IMR-90 (cell line): ENCODE results near the gene KCNN3. TPM values are rescaled to one million over a fixed set of nuclear protein-coding genes. Genes with fewer than 3 reads are reported as not detected.

ENCODE experiments used
- ATAC-seq: fragments of 200-7000 bp; cut with Tn5 transposase; 2 replicates; pipeline ENCODE4 v1.9.1; 2020; ENCODE audit warnings: low read depth, mild to moderate bottlenecking, moderate library complexity
- BruUV-seq: library from RNA; stranded (reverse); fragments of 400-500 nt; replicated peaks from 2 replicates; lab custom pipeline; 2021; lab: Mats Ljungman, UMichigan
- CTCF ChIA-PET: fragments of 300-600 bp; formaldehyde crosslinking; extraction: SDS; loops from one replicate; lab custom pipeline; 2021; ENCODE audit warnings: antibody characterized with exemption; lab: Yijun Ruan, JAX
- POLR2A ChIA-PET: fragments of 300-600 bp; sonication (Branson Sonifier 250); formaldehyde crosslinking; loops from one replicate; lab custom pipeline; 2022; ENCODE audit warnings: antibody characterized with exemption; ENCODE audit not compliant: unreplicated experiment; lab: Charles Lee
- DNase-seq: peaks from one replicate; pipeline ENCODE4 v3.0.0; 2013
- H2AFZ ChIP-seq: replicated peaks from 2 replicates; pipeline ENCODE3; 2013; ENCODE audit warnings: low read length, mild to moderate bottlenecking; ENCODE audit not compliant: poor library complexity
- H2AK5ac ChIP-seq: 2 replicates; pipeline ENCODE4 v1.6.1; 2013; ENCODE audit warnings: low read depth, low read length, inconsistent platforms
- H2AK9ac ChIP-seq: replicated peaks from 2 replicates; pipeline ENCODE3; 2013; ENCODE audit warnings: mild to moderate bottlenecking, low read depth, low read length, moderate library complexity; ENCODE audit not compliant: poor library complexity
- H2BK120ac ChIP-seq: 2 replicates; pipeline ENCODE4 v1.6.1; 2013; ENCODE audit warnings: low read depth, low read length, inconsistent platforms
- H2BK15ac ChIP-seq: 3 replicates; pipeline ENCODE4 v1.6.1; 2013; ENCODE audit warnings: low read depth, low read length, inconsistent platforms
- H2BK20ac ChIP-seq: 2 replicates; pipeline ENCODE4 v1.6.1; 2013; ENCODE audit warnings: low read depth, mild to moderate bottlenecking, inconsistent platforms, low read length, moderate library complexity
- H2BK5ac ChIP-seq: 2 replicates; pipeline ENCODE4 v1.6.1; 2013; ENCODE audit warnings: mild to moderate bottlenecking, low read depth, low read length, inconsistent platforms; ENCODE audit not compliant: poor library complexity, severe bottlenecking
- H3K14ac ChIP-seq: replicated peaks from 2 replicates; pipeline ENCODE4 v1.6.1; 2013; ENCODE audit warnings: low read depth, low read length, inconsistent platforms
- H3K18ac ChIP-seq: 2 replicates; pipeline ENCODE4 v1.6.1; 2013; ENCODE audit warnings: low read depth, low read length, control low read depth
- H3K23ac ChIP-seq: 2 replicates; pipeline ENCODE4 v1.6.1; 2013; ENCODE audit warnings: low read depth, low read length, inconsistent platforms
- H3K27ac ChIP-seq: 2 replicates; pipeline ENCODE4 v1.5.1; 2013; ENCODE audit warnings: mild to moderate bottlenecking, control low read depth, low read length; ENCODE audit not compliant: insufficient read depth
- H3K27me3 ChIP-seq: 2 replicates; pipeline ENCODE4 v1.6.1; 2013; ENCODE audit warnings: low read length; ENCODE audit not compliant: control insufficient read depth, insufficient read depth
- H3K36me3 ChIP-seq: 2 replicates; pipeline ENCODE4 v1.6.1; 2013; ENCODE audit warnings: low read length, mixed read lengths; ENCODE audit not compliant: control insufficient read depth, insufficient read depth
- H3K4ac ChIP-seq: 2 replicates; pipeline ENCODE4 v1.6.1; 2013; ENCODE audit warnings: low read depth, low read length, inconsistent platforms
- H3K4me1 ChIP-seq: 2 replicates; pipeline ENCODE4 v1.6.1; 2013; ENCODE audit warnings: low read length, mixed read lengths; ENCODE audit not compliant: control insufficient read depth, insufficient read depth
- H3K4me2 ChIP-seq: 2 replicates; pipeline ENCODE4 v1.6.1; 2013; ENCODE audit warnings: low read depth, mild to moderate bottlenecking, control low read depth, low read length, moderate library complexity
- H3K4me3 ChIP-seq: 2 replicates; pipeline ENCODE4 v1.5.1; 2013; ENCODE audit warnings: low read depth, mild to moderate bottlenecking, control low read depth, low read length, moderate library complexity; ENCODE audit not compliant: insufficient read depth
- H3K56ac ChIP-seq: 2 replicates; pipeline ENCODE4 v1.6.1; 2013; ENCODE audit warnings: low read length, inconsistent platforms; ENCODE audit not compliant: insufficient read depth; ENCODE audit errors: extremely low read depth
- H3K79me1 ChIP-seq, 2 experiments: 2 replicates each; pipeline ENCODE4 v1.6.1; 2013; ENCODE audit warnings: low read length in 2 of 2, inconsistent platforms in 1 of 2, low read depth in 1 of 2
- H3K9ac ChIP-seq: 2 replicates; pipeline ENCODE4 v1.6.1; 2013; ENCODE audit warnings: low read depth, low read length, control low read depth
- H3K9me1 ChIP-seq: 2 replicates; pipeline ENCODE4 v1.6.1; 2013; ENCODE audit warnings: low read length, inconsistent platforms; ENCODE audit not compliant: insufficient read depth
- H3K9me3 ChIP-seq: 2 replicates; pipeline ENCODE4 v1.6.1; 2013; ENCODE audit warnings: low read length; ENCODE audit not compliant: control insufficient read depth, insufficient read depth
- H4K20me1 ChIP-seq: 2 replicates; pipeline ENCODE4 v1.6.1; 2013; ENCODE audit warnings: low read length, inconsistent platforms; ENCODE audit not compliant: insufficient read depth
- H4K5ac ChIP-seq: 2 replicates; pipeline ENCODE4 v1.6.1; 2013; ENCODE audit warnings: mild to moderate bottlenecking, low read depth, low read length, control low read depth
- H4K8ac ChIP-seq, 2 experiments: 2 replicates each; pipeline ENCODE4 v1.6.1; 2013; ENCODE audit warnings: low read depth in 2 of 2, low read length in 2 of 2, control low read depth in 1 of 2, inconsistent platforms in 1 of 2
- H4K91ac ChIP-seq: 2 replicates; pipeline ENCODE4 v1.6.1; 2013; ENCODE audit warnings: low read depth, low read length, inconsistent platforms; ENCODE audit not compliant: insufficient read depth
- BHLHE40 ChIP-seq: fragments of 150-350 bp; IDR thresholded peaks from 2 replicates; pipeline ENCODE4 v1.6.1; 2016; ENCODE audit warnings: mild to moderate bottlenecking, low read depth, low read length
- CEBPB ChIP-seq: IDR thresholded peaks from 2 replicates; pipeline ENCODE4 v1.6.1; 2012; ENCODE audit warnings: low read depth, low read length, improper control_type of control experiment
- CHD1 ChIP-seq: IDR thresholded peaks from 2 replicates; pipeline ENCODE4 v1.6.1; 2012; ENCODE audit warnings: low read depth, low read length, improper control_type of control experiment
- CTCF ChIP-seq: conservative IDR thresholded peaks from 2 replicates; pipeline ENCODE4 v1.5.1; 2012; ENCODE audit warnings: mild to moderate bottlenecking, low read depth, low read length, improper control_type of control experiment
- ELK1 ChIP-seq: fragments of 150-350 bp; IDR thresholded peaks from 2 replicates; pipeline ENCODE4 v1.6.1; 2016; ENCODE audit warnings: low read depth, mild to moderate bottlenecking, low read length, moderate library complexity, borderline replicate concordance
- FOS ChIP-seq: fragments of 150-350 bp; IDR thresholded peaks from 2 replicates; pipeline ENCODE4 v1.6.1; 2016; ENCODE audit warnings: low read depth, low read length
- MAZ ChIP-seq: IDR thresholded peaks from 2 replicates; pipeline ENCODE4 v1.6.1; 2012; ENCODE audit warnings: low read depth, mild to moderate bottlenecking, low read length, improper control_type of control experiment, moderate library complexity, borderline replicate concordance
- MXI1 ChIP-seq: IDR thresholded peaks from 2 replicates; pipeline ENCODE4 v1.6.1; 2012; ENCODE audit warnings: low read depth, mild to moderate bottlenecking, low read length, moderate library complexity, borderline replicate concordance
- NFE2L2 ChIP-seq: fragments of 150-350 bp; IDR thresholded peaks from 2 replicates; pipeline ENCODE4 v1.6.1; 2016; ENCODE audit warnings: low read depth, mild to moderate bottlenecking, low read length
- POLR2A ChIP-seq: IDR thresholded peaks from 2 replicates; pipeline ENCODE4 v1.6.1; 2012; ENCODE audit warnings: mild to moderate bottlenecking, low read depth, low read length
- RAD21 ChIP-seq: IDR thresholded peaks from 2 replicates; pipeline ENCODE4 v1.6.1; 2012; ENCODE audit warnings: low read length, improper control_type of control experiment
- RCOR1 ChIP-seq: IDR thresholded peaks from 2 replicates; pipeline ENCODE4 v1.6.1; 2012; ENCODE audit warnings: mild to moderate bottlenecking, low read length, improper control_type of control experiment; ENCODE audit not compliant: insufficient replicate concordance
- RFX5 ChIP-seq: IDR thresholded peaks from 2 replicates; pipeline ENCODE4 v1.8.0; 2012; ENCODE audit warnings: low read depth, mild to moderate bottlenecking, low read length, moderate library complexity
- SMC3 ChIP-seq: fragments of 150-350 bp; IDR thresholded peaks from 2 replicates; pipeline ENCODE4 v1.6.1; 2016; ENCODE audit warnings: low read depth, mild to moderate bottlenecking, antibody characterized with exemption, low read length, moderate library complexity
- USF2 ChIP-seq: fragments of 150-350 bp; IDR thresholded peaks from 2 replicates; pipeline ENCODE4 v1.6.1; 2017; ENCODE audit warnings: mild to moderate bottlenecking, antibody characterized with exemption, low read length, low read depth
- WGBS, 2 experiments: methylation state at CpG; one replicate each; pipeline versions ENCODE4 v1.1.5 to v1.1.7; 2013; ENCODE audit warnings: missing lambda C conversion rate in 2 of 2; ENCODE audit not compliant: insufficient read length in 1 of 2; ENCODE audit errors: extremely low coverage in 2 of 2; 5-methylcytosine and 5-hydroxymethylcytosine counted together
- dilution Hi-C: fragments of 300-500 bp; cut with HindIII; formaldehyde crosslinking; loops from one replicate; pipeline ENCODE4 v1.14.3; 2018; ENCODE audit warnings: low sequenced_read_pairs; ENCODE audit not compliant: unreplicated experiment
- in situ Hi-C: fragments of 300-500 bp; cut with MboI; formaldehyde crosslinking; loops from 3 replicates; pipeline ENCODE4 v1.14.3; 2019; ENCODE audit warnings: low sequenced_read_pairs, inconsistent platforms, mixed read lengths
- intact Hi-C: fragments of 100-400 bp; cut with micrococcal nuclease; formaldehyde crosslinking; loops from 2 replicates; pipeline ENCODE4 v1.10.0; 2022
- polyA plus RNA-seq, 3 experiments: library from polyadenylated mRNA; depleted of rRNA; stranded (reverse); fragments of >200 nt; gene quantifications; 2 replicates each; pipeline ENCODE4 v1.2.3, GENCODE V29; 2012; ENCODE audit warnings: low replicate concordance in 1 of 3
- total RNA-seq: library from RNA; depleted of rRNA; stranded (reverse); fragments of >200 nt; gene quantifications from 2 replicates; pipeline ENCODE4 v1.2.3, GENCODE V29; 2012

The KCNN3 gene
- total and polyA plus RNA-seq, 2 of the 4 experiments (the other 2 are of a cell fraction) = 0.02 TPM; not detected in 1

GRCh38 chr1:154707901-154708463 lies 162.1 kb downstream of the KCNN3 start:
- 6% methylated on average over 6 of the region's 17 CpGs; no CpG with 5 or more reads in 1 of the 2 experiments for WGBS, 2 experiments
- H3K56ac ChIP-seq = no peak overlapping the region
- ChIA-PET POLR2A (no interaction called here), CTCF (no interaction called here)
- no peaks in the 10 kb centered on the region for H3K9me1 ChIP-seq
- H3K4ac ChIP-seq = no peak overlapping the region
- H3K14ac ChIP-seq = no peak overlapping the region
- in situ Hi-C loops (no loop called here), dilution Hi-C loops (no loop called here), intact Hi-C loops (no loop called here)
- no peak overlapping the region for H3K27ac ChIP-seq
- H2BK15ac ChIP-seq = no peak overlapping the region
- no peak overlapping the region for H3K18ac ChIP-seq
- no peaks in the 10 kb centered on the region for H3K4me1 ChIP-seq
- H4K8ac ChIP-seq = no peak overlapping the region
- no peak overlapping the region for H2BK120ac ChIP-seq
- peaks cover 58% of the 10 kb centered on the region for H3K27me3 ChIP-seq
- TF ChIP-seq MXI1 = no peak
- TF ChIP-seq ELK1 = no peak
- TF ChIP-seq USF2 = no peak
- TF ChIP-seq RFX5 = no peak
- TF ChIP-seq FOS = no peak
- TF ChIP-seq CHD1 = no peak
- TF ChIP-seq CTCF = no peak
- no peak for TF ChIP-seq RAD21
- no peak for TF ChIP-seq SMC3
- TF ChIP-seq MAZ = no peak
- no peak for TF ChIP-seq BHLHE40
- TF ChIP-seq NFE2L2 = no peak
- TF ChIP-seq CEBPB = no peak
- TF ChIP-seq POLR2A = no peak
- no peak for TF ChIP-seq RCOR1
- no peak overlapping the region for H2AK5ac ChIP-seq
- ATAC-seq (no peak), DNase-seq (peak; percentile 33)
- no peaks in the 10 kb centered on the region; the same call in 1 of the 2 replicates for H3K9me3 ChIP-seq
- no peak overlapping the region for H4K91ac ChIP-seq
- H4K20me1 ChIP-seq = no peaks in the 10 kb centered on the region
- no peak overlapping the region for H2AFZ ChIP-seq
- no peak overlapping the region for H2AK9ac ChIP-seq
- H4K5ac ChIP-seq = no peak overlapping the region
- H3K4me2 ChIP-seq = no peak overlapping the region
- no peak overlapping the region for H3K23ac ChIP-seq
- no peak overlapping the region for H2BK20ac ChIP-seq
- no peaks in the 10 kb centered on the region for H3K36me3 ChIP-seq
- BruUV-seq = no TSS peak
- H3K9ac ChIP-seq = no peak overlapping the region
- H3K79me1 ChIP-seq = no peaks in the 10 kb centered on the region
- no peak overlapping the region for H3K4me3 ChIP-seq
- no peak overlapping the region for H2BK5ac ChIP-seq
